Neural cell (in vitro differentiated cells): ENCODE measurements around the gene SUV39H1. TPM values are rescaled to one million over a fixed set of nuclear protein-coding genes. Genes with fewer than 3 reads are reported as not detected.
A peak's percentile ranks its signal among the peaks of the same experiment; 100 is the strongest.

ENCODE experiments used
- H2AFZ ChIP-seq: fragments of 200-600, 300-800 bp; sonication (generic), shearing (Covaris generic); 2 replicates; pipeline ENCODE4 v1.6.0; 2014; ENCODE audit warnings: low read depth, mild to moderate bottlenecking, antibody characterized with exemption, low read length, moderate library complexity
- H3F3A ChIP-seq: fragments of 200-600 bp; shearing (Covaris generic); 2 replicates; pipeline ENCODE4 v1.6.1; 2016; ENCODE audit warnings: mild to moderate bottlenecking, moderate library complexity, mixed read lengths, antibody characterized with exemption, low read length; ENCODE audit not compliant: insufficient read depth, poor library complexity, severe bottlenecking
- H3K27ac ChIP-seq: fragments of 200-600, 300-800 bp; sonication (generic), shearing (Covaris generic); 2 replicates; pipeline ENCODE4 v1.5.1; 2014; ENCODE audit warnings: mild to moderate bottlenecking, low read length, moderate library complexity
- H3K27me3 ChIP-seq: fragments of 300-800, 200-600 bp; sonication (generic), shearing (Covaris generic); 2 replicates; pipeline ENCODE4 v1.6.0; 2014; ENCODE audit warnings: mild to moderate bottlenecking, low read depth, low read length, moderate library complexity; ENCODE audit not compliant: insufficient read depth
- H3K36me3 ChIP-seq: fragments of 300-800, 200-600 bp; sonication (generic), shearing (Covaris generic); 2 replicates; pipeline ENCODE4 v1.5.1; 2014; ENCODE audit warnings: mild to moderate bottlenecking, antibody characterized with exemption, low read length, moderate library complexity; ENCODE audit not compliant: insufficient read depth
- H3K4me2 ChIP-seq: fragments of 300-800, 200-600 bp; sonication (generic), shearing (Covaris generic); 2 replicates; pipeline ENCODE4 v1.6.0; 2014; ENCODE audit warnings: mild to moderate bottlenecking, low read length
- H3K4me3 ChIP-seq: fragments of 300-800, 200-600 bp; sonication (generic), shearing (Covaris generic); 2 replicates; pipeline ENCODE4 v1.5.1; 2014; ENCODE audit warnings: mild to moderate bottlenecking, low read length, moderate library complexity
- H3K79me2 ChIP-seq: fragments of 200-600 bp; shearing (Covaris generic); replicated peaks from 2 replicates; pipeline ENCODE4 v1.6.0; 2014; ENCODE audit warnings: mild to moderate bottlenecking, low read length, moderate library complexity; ENCODE audit not compliant: insufficient read depth
- H3K9ac ChIP-seq: fragments of 300-800, 200-600 bp; sonication (generic), shearing (Covaris generic); 2 replicates; pipeline ENCODE4 v1.6.1; 2016; ENCODE audit warnings: mild to moderate bottlenecking, low read length, mixed read lengths
- H3K9me2 ChIP-seq: fragments of 200-600 bp; shearing (Covaris generic); 2 replicates; pipeline ENCODE4 v1.6.1; 2016; ENCODE audit warnings: mild to moderate bottlenecking, low read length, mixed read lengths; ENCODE audit not compliant: insufficient read depth
- H3K9me3 ChIP-seq: fragments of 200-600, 300-800 bp; sonication (generic), shearing (Covaris generic); 2 replicates; pipeline ENCODE4 v1.6.1; 2016; ENCODE audit warnings: mild to moderate bottlenecking, mixed run types, low read length, moderate library complexity, mixed read lengths
- H4K20me1 ChIP-seq: fragments of 200-600 bp; shearing (Covaris generic); 2 replicates; pipeline ENCODE4 v1.6.1; 2016; ENCODE audit warnings: mild to moderate bottlenecking, mixed run types; ENCODE audit not compliant: insufficient read depth
- EP300 ChIP-seq: fragments of 450-650 bp; conservative IDR thresholded peaks from 2 replicates; pipeline ENCODE4 v1.6.1; 2014; ENCODE audit warnings: antibody characterized with exemption, mild to moderate bottlenecking, moderate library complexity; ENCODE audit not compliant: poor library complexity, severe bottlenecking
- EZH2 ChIP-seq: fragments of 200-600, 300-800 bp; shearing (Covaris generic), sonication (generic); IDR thresholded peaks from 2 replicates; pipeline ENCODE4 v1.6.1; 2014; ENCODE audit warnings: antibody characterized with exemption, low read length, borderline replicate concordance, mild to moderate bottlenecking; ENCODE audit not compliant: insufficient read depth, poor library complexity, severe bottlenecking
- MXI1 ChIP-seq: fragments of 450-650 bp; conservative IDR thresholded peaks from 2 replicates; pipeline ENCODE4 v1.6.1; 2014; ENCODE audit warnings: antibody characterized with exemption, mild to moderate bottlenecking; ENCODE audit not compliant: poor library complexity, severe bottlenecking
- POLR2AphosphoS5 ChIP-seq: IDR thresholded peaks from 2 replicates; pipeline ENCODE4 v1.6.1; 2012
- RAD21 ChIP-seq: fragments of 450-650 bp; conservative IDR thresholded peaks from 2 replicates; pipeline ENCODE4 v1.6.1; 2014; ENCODE audit warnings: antibody characterized with exemption, mild to moderate bottlenecking, moderate library complexity
- REST ChIP-seq: IDR thresholded peaks from 2 replicates; pipeline ENCODE4 v1.6.1; 2012; ENCODE audit warnings: borderline replicate concordance
- SMC3 ChIP-seq: fragments of 450-650 bp; conservative IDR thresholded peaks from 2 replicates; pipeline ENCODE4 v1.6.1; 2014; ENCODE audit warnings: antibody characterized with exemption, mild to moderate bottlenecking, moderate library complexity; ENCODE audit not compliant: poor library complexity
- TAF1 ChIP-seq: IDR thresholded peaks from 2 replicates; pipeline ENCODE4 v1.6.1; 2012; ENCODE audit warnings: low read depth
- polyA plus RNA-seq: library from polyadenylated mRNA; depleted of rRNA; stranded (reverse); fragments of >200 nt; gene quantifications from 2 replicates; pipeline ENCODE4 v1.2.3, GENCODE V29; 2014
- TF ChIP-seq, protein P1 (sequence below): fragments of 450-650 bp; IDR thresholded peaks from 2 replicates; pipeline ENCODE4 v1.5.1; 2014; ENCODE audit warnings: antibody characterized with exemption, mild to moderate bottlenecking, moderate library complexity; ENCODE audit not compliant: poor library complexity, severe bottlenecking

SUV39H1 gene
- polyA plus RNA-seq, 1 donor from 2014 or later: 3.2 TPM

- H3K4me2 ChIP-seq: peak overlapping the region; percentile 68
- H3K9me3 ChIP-seq: no peaks in the 10 kb centered on the region
- H3K27ac ChIP-seq: peak overlapping the region; percentile 97
- peaks cover 11% of the 10 kb centered on the region for H3K79me2 ChIP-seq
- H3K9me2 ChIP-seq: no peaks in the 10 kb centered on the region
- H3K4me3 ChIP-seq: peak overlapping the region; percentile 69
- no peaks in the 10 kb centered on the region for H3K27me3 ChIP-seq
- H3F3A ChIP-seq: no peaks in the 10 kb centered on the region
- H3K36me3 ChIP-seq: no peaks in the 10 kb centered on the region
- H2AFZ ChIP-seq: peak overlapping the region; percentile 58
- H3K9ac ChIP-seq: peak overlapping the region; percentile 83
- no peaks in the 10 kb centered on the region for H4K20me1 ChIP-seq
- TF ChIP-seq TAF1 (peak; percentile 55), POLR2AphosphoS5 (peak; percentile 77), SMC3 (peak; percentile 52), EZH2 (no peak), RAD21 (peak; percentile 39), EP300 (peak; percentile 64), MXI1 (peak; percentile 76), REST (peak; percentile 87)
- TF ChIP-seq, protein P1, sequence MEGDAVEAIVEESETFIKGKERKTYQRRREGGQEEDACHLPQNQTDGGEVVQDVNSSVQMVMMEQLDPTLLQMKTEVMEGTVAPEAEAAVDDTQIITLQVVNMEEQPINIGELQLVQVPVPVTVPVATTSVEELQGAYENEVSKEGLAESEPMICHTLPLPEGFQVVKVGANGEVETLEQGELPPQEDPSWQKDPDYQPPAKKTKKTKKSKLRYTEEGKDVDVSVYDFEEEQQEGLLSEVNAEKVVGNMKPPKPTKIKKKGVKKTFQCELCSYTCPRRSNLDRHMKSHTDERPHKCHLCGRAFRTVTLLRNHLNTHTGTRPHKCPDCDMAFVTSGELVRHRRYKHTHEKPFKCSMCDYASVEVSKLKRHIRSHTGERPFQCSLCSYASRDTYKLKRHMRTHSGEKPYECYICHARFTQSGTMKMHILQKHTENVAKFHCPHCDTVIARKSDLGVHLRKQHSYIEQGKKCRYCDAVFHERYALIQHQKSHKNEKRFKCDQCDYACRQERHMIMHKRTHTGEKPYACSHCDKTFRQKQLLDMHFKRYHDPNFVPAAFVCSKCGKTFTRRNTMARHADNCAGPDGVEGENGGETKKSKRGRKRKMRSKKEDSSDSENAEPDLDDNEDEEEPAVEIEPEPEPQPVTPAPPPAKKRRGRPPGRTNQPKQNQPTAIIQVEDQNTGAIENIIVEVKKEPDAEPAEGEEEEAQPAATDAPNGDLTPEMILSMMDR: no peak
Measured at GRCh38 chrX:48737213-48737938, 40.8 kb downstream of the SUV39H1 start.

- H3K27me3 ChIP-seq: no peaks in the 10 kb centered on the region
- H3K79me2 ChIP-seq: peaks cover 11% of the 10 kb centered on the region
- TF ChIP-seq TAF1: no peak
- TF ChIP-seq EP300: no peak
- TF ChIP-seq MXI1: no peak
- no peak for TF ChIP-seq EZH2
- TF ChIP-seq POLR2AphosphoS5: no peak
- TF ChIP-seq RAD21: no peak
- no peak for TF ChIP-seq REST
- peak overlapping the region; percentile 69 for H3K4me3 ChIP-seq
- peak overlapping the region; percentile 83 for H3K9ac ChIP-seq
- H3K4me2 ChIP-seq: peak overlapping the region; percentile 68
- H3K36me3 ChIP-seq: no peaks in the 10 kb centered on the region
- H3K9me2 ChIP-seq: no peaks in the 10 kb centered on the region
- peak overlapping the region; percentile 58 for H2AFZ ChIP-seq
- H3F3A ChIP-seq: no peaks in the 10 kb centered on the region
- no peaks in the 10 kb centered on the region for H3K9me3 ChIP-seq
- H4K20me1 ChIP-seq: no peaks in the 10 kb centered on the region
- H3K27ac ChIP-seq: peak overlapping the region; percentile 97
Measured at GRCh38 chrX:48737940-48738339, 41.4 kb downstream of the SUV39H1 start.
